ENCODE data around the gene TBC1D2. TPM values are rescaled to one million over a fixed set of nuclear protein-coding genes. Genes with fewer than 3 reads are reported as not detected.
A peak's percentile ranks its signal among the peaks of the same experiment; 100 is the strongest.

The TBC1D2 gene
- total and polyA plus RNA-seq, 2 of the 13 experiments (the other 11 are each of a cell fraction or from before 2014, with no cell fraction given): 2.0 to 2.8 TPM

DNA sequence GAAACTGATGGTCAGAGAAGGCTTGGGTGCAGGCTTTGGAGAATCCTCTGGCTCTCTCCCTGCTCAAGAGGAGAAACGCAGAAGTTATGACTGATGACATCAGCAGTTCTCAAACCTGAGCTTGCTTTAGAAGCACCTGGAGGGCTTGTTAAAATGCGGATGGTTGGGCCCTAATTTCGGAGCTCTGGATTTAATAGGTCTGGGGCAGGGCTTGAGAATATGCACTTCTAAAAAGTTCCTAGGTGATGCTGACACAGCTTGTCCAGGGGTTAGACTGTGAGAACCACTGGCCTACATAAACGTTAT, 26.4 kb downstream of the TBC1D2 start:
- H2AFZ ChIP-seq (ENCODE audit: low read length): no peak overlapping the region
- in situ Hi-C loops (cut with HindIII; ENCODE audit: extremely low pct_ligation_motif_present, low pct_unique_long_range_greater_than_20kb): no loop called here
- H3K36me3 ChIP-seq (replicated peaks in 1 of 2; ENCODE audit: control insufficient read depth in 1 of 2, insufficient read depth in 2 of 2, low read length in 2 of 2): peaks cover 0 to 1% of the 10 kb centered on the region in 2 experiments; a peak in 1 of 5 replicates
- peak overlapping the region; percentile 68 for H3K9ac ChIP-seq (ENCODE audit: insufficient read depth, low read depth, low read length)
- intact Hi-C loops (cut with micrococcal nuclease; ENCODE audit: unreplicated experiment): no loop called here
- ChIA-PET CTCF (ENCODE audit: low intra/inter-chr PET ratio, low total read pairs) (no interaction called here), POLR2A (interaction anchor here (0.6 to 5.2 kb wide), 13 partner anchors 8 to 172 kb away, joined by 3 to 71 read pairs (median 6); partner anchors contain the start of genes CORO2A, NANS, TBC1D2 and TRIM14)
- H3K4me1 ChIP-seq (ENCODE audit: insufficient read depth, low read length): peaks cover 71% of the 10 kb centered on the region
- no peaks in the 10 kb centered on the region for H4K20me1 ChIP-seq (ENCODE audit: insufficient read depth, low read length)
- no peak for DNase-seq (ENCODE audit: low spot score)
- no peak for ATAC-seq
- TF ChIP-seq, protein P1, sequence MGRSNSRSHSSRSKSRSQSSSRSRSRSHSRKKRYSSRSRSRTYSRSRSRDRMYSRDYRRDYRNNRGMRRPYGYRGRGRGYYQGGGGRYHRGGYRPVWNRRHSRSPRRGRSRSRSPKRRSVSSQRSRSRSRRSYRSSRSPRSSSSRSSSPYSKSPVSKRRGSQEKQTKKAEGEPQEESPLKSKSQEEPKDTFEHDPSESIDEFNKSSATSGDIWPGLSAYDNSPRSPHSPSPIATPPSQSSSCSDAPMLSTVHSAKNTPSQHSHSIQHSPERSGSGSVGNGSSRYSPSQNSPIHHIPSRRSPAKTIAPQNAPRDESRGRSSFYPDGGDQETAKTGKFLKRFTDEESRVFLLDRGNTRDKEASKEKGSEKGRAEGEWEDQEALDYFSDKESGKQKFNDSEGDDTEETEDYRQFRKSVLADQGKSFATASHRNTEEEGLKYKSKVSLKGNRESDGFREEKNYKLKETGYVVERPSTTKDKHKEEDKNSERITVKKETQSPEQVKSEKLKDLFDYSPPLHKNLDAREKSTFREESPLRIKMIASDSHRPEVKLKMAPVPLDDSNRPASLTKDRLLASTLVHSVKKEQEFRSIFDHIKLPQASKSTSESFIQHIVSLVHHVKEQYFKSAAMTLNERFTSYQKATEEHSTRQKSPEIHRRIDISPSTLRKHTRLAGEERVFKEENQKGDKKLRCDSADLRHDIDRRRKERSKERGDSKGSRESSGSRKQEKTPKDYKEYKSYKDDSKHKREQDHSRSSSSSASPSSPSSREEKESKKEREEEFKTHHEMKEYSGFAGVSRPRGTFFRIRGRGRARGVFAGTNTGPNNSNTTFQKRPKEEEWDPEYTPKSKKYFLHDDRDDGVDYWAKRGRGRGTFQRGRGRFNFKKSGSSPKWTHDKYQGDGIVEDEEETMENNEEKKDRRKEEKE (IDR thresholded peaks at IDR 0.05): no peak
- TF ChIP-seq MAFK (conservative IDR thresholded peaks at IDR 0.05 in 1 of 2, IDR thresholded peaks at IDR 0.05 in 1 of 2; ENCODE audit: low read length in 2 of 2): peak; percentile 81 to 82
- TF ChIP-seq ZBTB38 (CRISPR knock-in tag; IDR thresholded peaks at IDR 0.05): 0 out of 2 replicates have a peak, but pooled peaks have one; percentile 9
- no peak for TF ChIP-seq ZSCAN9 (CRISPR knock-in tag; IDR thresholded peaks at IDR 0.05; ENCODE audit: borderline replicate concordance)
- TF ChIP-seq NBN (conservative IDR thresholded peaks at IDR 0.05): no peak
- no peak for TF ChIP-seq ZNF761 (CRISPR knock-in tag; conservative IDR thresholded peaks at IDR 0.05)
- TF ChIP-seq MAFF (IDR thresholded peaks at IDR 0.05; ENCODE audit: low read depth, low read length): peak; percentile 68
- no peak for FAIRE-seq
- BruUV-seq (replicated peaks): no TSS peak
- H3K9me3 ChIP-seq (ENCODE audit: low read length): no peaks in the 10 kb centered on the region
- WGBS (ENCODE audit: low lambda C conversion rate): 61% methylated on average over 3 of the region's 4 CpGs
- H3K4me2 ChIP-seq (ENCODE audit: low read depth, low read length): peak overlapping the region; percentile 76
- no peaks in the 10 kb centered on the region for H3K27me3 ChIP-seq (ENCODE audit: control insufficient read depth in 1 of 2, insufficient read depth in 2 of 2, low read length in 2 of 2)
- no peaks in the 10 kb centered on the region for H3K79me2 ChIP-seq (ENCODE audit: insufficient read depth, low read length)
- peak overlapping the region; percentile 92 for H3K27ac ChIP-seq (ENCODE audit: extremely low read length, insufficient read depth, low read length)
- peak overlapping the region in 1 of 3 experiments; percentile 42; a peak in 1 of 6 replicates for H3K4me3 ChIP-seq (replicated peaks in 1 of 3; ENCODE audit: insufficient read depth in 1 of 3, low read depth in 2 of 3, low read length in 3 of 3)

All from HepG2 (cell line).